ENCODE data around the gene FRK.

- no peak for TF ChIP-seq CTCF (IDR thresholded peaks at IDR 0.05)
- no peak for TF ChIP-seq POLR2A (IDR thresholded peaks at IDR 0.05)
Observed at GRCh38 chr6:115934145-115934544, 126.5 kb downstream of the FRK start.

Measured in sigmoid colon (tissue), 3 donors.